Stimulated activated naive B cell treated with anti-CD40 and anti-IgM and Interleukin-4, amounts not matched to agents 10 μg/mL and 1 μg/mL and 100 μg/mL, for 72 hours (primary cell): ENCODE results near the gene UNC93B1.
"Not testable (repeated sequence)": the region's sequence is repeated elsewhere in the genome, so short reads cannot be mapped to it uniquely, and the experiment has no call there.

Experiments used
- ATAC-seq, 2 donors: fragments of 150-1000 bp; cut with Tn5 transposase; replicated peaks; 2 replicates each; pipeline ENCODE4 v1.10.0; 2021; ENCODE audit warnings: moderate library complexity in 1 of 2
- DNase-seq: peaks from one replicate; pipeline ENCODE4 v3.0.0; 2021
- H3K27ac Mint-ChIP-seq: one replicate; pipeline ENCODE4 v1.8.0; 2022; ENCODE audit warnings: mild to moderate bottlenecking, mixed read lengths
- H3K27me3 Mint-ChIP-seq, 2 donors: one replicate each; pipeline ENCODE4 v1.8.0; 2022; ENCODE audit warnings: mixed read lengths in 2 of 2
- H3K36me3 Mint-ChIP-seq, 2 donors: one replicate each; pipeline ENCODE4 v1.8.0; 2022; ENCODE audit warnings: mixed read lengths in 2 of 2, mild to moderate bottlenecking in 1 of 2
- H3K4me1 Mint-ChIP-seq, 2 donors: one replicate each; pipeline ENCODE4 v1.8.0; 2022; ENCODE audit warnings: mixed read lengths in 2 of 2, mild to moderate bottlenecking in 1 of 2
- H3K4me3 Mint-ChIP-seq, 2 donors: one replicate each; pipeline ENCODE4 v1.8.0; 2022; ENCODE audit warnings: mild to moderate bottlenecking in 2 of 2, mixed read lengths in 2 of 2, moderate library complexity in 1 of 2
- H3K9me3 Mint-ChIP-seq, 2 donors: one replicate each; pipeline ENCODE4 v1.8.0; 2022; ENCODE audit warnings: mixed read lengths in 2 of 2, mild to moderate bottlenecking in 1 of 2

Gene UNC93B1

GRCh38 chr11:67947785-67948184 is 56.1 kb downstream of the UNC93B1 start:
- H3K27ac Mint-ChIP-seq, ATAC-seq, H3K4me3 Mint-ChIP-seq, H3K4me1 Mint-ChIP-seq, H3K9me3 Mint-ChIP-seq, DNase-seq, H3K36me3 Mint-ChIP-seq: not testable (repeated sequence)
- H3K27me3 Mint-ChIP-seq: peaks cover 11 to 25% of the 10 kb centered on the region in 2 donors

- not testable (repeated sequence) for H3K36me3 Mint-ChIP-seq, DNase-seq, ATAC-seq, H3K9me3 Mint-ChIP-seq, H3K4me3 Mint-ChIP-seq, H3K27ac Mint-ChIP-seq, H3K4me1 Mint-ChIP-seq
- peaks cover 18 to 22% of the 10 kb centered on the region in 2 donors for H3K27me3 Mint-ChIP-seq
These were observed 57.5 kb downstream of the UNC93B1 start for GRCh38 chr11:67946403-67946802.

- H3K9me3 Mint-ChIP-seq, H3K4me3 Mint-ChIP-seq: not testable (repeated sequence)
These were observed 60.5 kb downstream of the UNC93B1 start for GRCh38 chr11:67943406-67943805.

More at GRCh38 chr11:67943406-67943805, 60.5 kb downstream of the UNC93B1 start:
- not testable (repeated sequence) for H3K27ac Mint-ChIP-seq, DNase-seq, H3K36me3 Mint-ChIP-seq, ATAC-seq, H3K4me1 Mint-ChIP-seq
- peaks cover 11 to 12% of the 10 kb centered on the region in 2 donors for H3K27me3 Mint-ChIP-seq
